Caco-2 (cell line): ENCODE results near the gene CORO2B. TPM values are rescaled to one million over a fixed set of nuclear protein-coding genes. Genes with fewer than 3 reads are reported as not detected.

ENCODE experiments used
- BruUV-seq: library from RNA; stranded (reverse); fragments of 400-500 nt; replicated peaks from 2 replicates; lab custom pipeline; 2021; lab: Mats Ljungman, UMichigan
- CTCF ChIA-PET: fragments of 300-600 bp; sonication (Branson Sonifier 250); formaldehyde crosslinking; loops from one replicate; lab custom pipeline; 2022; ENCODE audit warnings: antibody characterized with exemption; lab: Charles Lee
- POLR2A ChIA-PET: fragments of 300-600 bp; sonication (Branson Sonifier 250); formaldehyde crosslinking; loops from one replicate; lab custom pipeline; 2022; ENCODE audit warnings: antibody characterized with exemption; lab: Charles Lee
- DNase-seq, 2 experiments: peaks; one replicate each; pipeline versions ENCODE4 v3.0.0 to v3.0.0-alpha.2; 2020 to 2022
- H3K27me3 ChIP-seq: replicated peaks from 2 replicates; pipeline ENCODE4 v1.6.0; 2011; ENCODE audit warnings: low read length; ENCODE audit not compliant: control insufficient read depth, insufficient read depth
- H3K36me3 ChIP-seq: 2 replicates; pipeline ENCODE4 v1.5.1; 2011; ENCODE audit warnings: low read length; ENCODE audit not compliant: control insufficient read depth, insufficient read depth
- H3K4me1 ChIP-seq: fragments of 250-450 bp; sonication (Bioruptor Pico); 2 replicates; pipeline ENCODE4 v1.5.1; 2020; ENCODE audit warnings: mild to moderate bottlenecking
- H3K4me3 ChIP-seq: 2 replicates; pipeline ENCODE4 v1.5.1; 2011; ENCODE audit warnings: low read depth, mild to moderate bottlenecking, control low read depth, low read length
- H3K9me3 ChIP-seq: fragments of 250-450 bp; sonication (Bioruptor Pico); 2 replicates; pipeline ENCODE4 v1.5.1; 2020; ENCODE audit warnings: mild to moderate bottlenecking, moderate library complexity
- H3K27ac Mint-ChIP-seq: one replicate; pipeline ENCODE4 v1.8.0; 2022; ENCODE audit warnings: mixed read lengths; ENCODE audit not compliant: unreplicated experiment
- H3K27me3 Mint-ChIP-seq: one replicate; pipeline ENCODE4 v1.8.0; 2022; ENCODE audit warnings: mixed read lengths; ENCODE audit not compliant: insufficient read depth, unreplicated experiment
- H3K36me3 Mint-ChIP-seq: one replicate; pipeline ENCODE4 v1.8.0; 2022; ENCODE audit warnings: mild to moderate bottlenecking, mixed read lengths; ENCODE audit not compliant: insufficient read depth, unreplicated experiment
- H3K4me1 Mint-ChIP-seq: one replicate; pipeline ENCODE4 v1.8.0; 2022; ENCODE audit warnings: low read depth, mixed read lengths; ENCODE audit not compliant: unreplicated experiment
- H3K4me3 Mint-ChIP-seq: one replicate; pipeline ENCODE4 v1.8.0; 2022; ENCODE audit warnings: mild to moderate bottlenecking, moderate library complexity, mixed read lengths; ENCODE audit not compliant: unreplicated experiment
- H3K9me3 Mint-ChIP-seq: one replicate; pipeline ENCODE4 v1.8.0; 2022; ENCODE audit warnings: mixed read lengths; ENCODE audit not compliant: unreplicated experiment
- intact Hi-C: fragments of 100-400 bp; cut with micrococcal nuclease; formaldehyde crosslinking; loops from one replicate; pipeline ENCODE4 v1.10.0; 2022; ENCODE audit not compliant: unreplicated experiment
- total RNA-seq: library from RNA; stranded (reverse); gene quantifications from 2 replicates; pipeline ENCODE4 v1.2.3, GENCODE V29; 2022
- TF ChIP-seq, protein P1 (sequence below), 2 experiments: fragments of 200-600 bp in 1 of 2; IDR thresholded peaks; 1 replicate in 1 of 2; 2 replicates in 1 of 2; pipeline versions ENCODE4 v1.5.1 to v1.8.0; 2011 to 2022; ENCODE audit warnings: antibody characterized with exemption in 1 of 2, control low read depth in 1 of 2, inconsistent platforms in 1 of 2, low read depth in 1 of 2, low read length in 1 of 2, mild to moderate bottlenecking in 1 of 2, moderate library complexity in 1 of 2; ENCODE audit not compliant: insufficient read depth in 1 of 2, severe bottlenecking in 1 of 2, unreplicated experiment in 1 of 2

Gene CORO2B
- total RNA-seq, 1 experiment from 2014 or later, result 0.25 TPM

DNA sequence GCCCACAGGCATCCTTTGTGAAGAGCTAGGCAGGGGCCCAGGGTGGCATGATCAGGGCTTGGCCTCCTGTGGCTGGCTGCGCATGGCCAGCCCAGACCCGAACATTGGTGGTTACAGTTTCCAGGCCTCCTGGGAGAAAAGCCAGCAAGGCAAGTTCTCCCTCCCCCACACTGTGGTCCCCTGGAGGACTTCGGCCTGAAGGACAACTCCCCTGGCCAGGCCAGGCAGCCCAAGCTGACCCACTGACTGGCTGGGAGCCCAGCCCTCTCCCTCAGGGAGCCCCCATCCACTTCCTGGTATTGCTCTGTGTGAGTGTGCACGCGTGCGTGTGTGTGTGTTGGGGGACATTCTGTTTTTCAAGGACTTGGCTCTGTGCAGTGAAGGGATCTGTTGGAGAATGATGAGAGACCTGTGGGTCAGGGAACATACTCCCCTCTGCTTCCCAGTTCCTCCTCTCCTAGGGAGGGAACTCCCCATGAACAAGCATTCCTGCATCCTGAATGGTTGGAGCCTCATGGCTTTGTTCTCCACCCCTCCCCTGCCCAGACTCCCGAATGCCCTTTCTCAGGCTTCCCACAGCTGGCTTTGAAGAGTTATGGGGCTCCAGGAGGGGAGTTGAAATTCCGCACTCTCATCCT, 29.5 kb downstream of the CORO2B start:
- Mint-ChIP-seq H3K36me3 (no peaks in the 10 kb centered on the region), H3K9me3 (no peaks in the 10 kb centered on the region), H3K27me3 (peaks cover 3% of the 10 kb centered on the region), H3K27ac (peak overlapping the region; percentile 8), H3K4me3 (no peak overlapping the region), H3K4me1 (no peaks in the 10 kb centered on the region)
- TF ChIP-seq, protein P1, sequence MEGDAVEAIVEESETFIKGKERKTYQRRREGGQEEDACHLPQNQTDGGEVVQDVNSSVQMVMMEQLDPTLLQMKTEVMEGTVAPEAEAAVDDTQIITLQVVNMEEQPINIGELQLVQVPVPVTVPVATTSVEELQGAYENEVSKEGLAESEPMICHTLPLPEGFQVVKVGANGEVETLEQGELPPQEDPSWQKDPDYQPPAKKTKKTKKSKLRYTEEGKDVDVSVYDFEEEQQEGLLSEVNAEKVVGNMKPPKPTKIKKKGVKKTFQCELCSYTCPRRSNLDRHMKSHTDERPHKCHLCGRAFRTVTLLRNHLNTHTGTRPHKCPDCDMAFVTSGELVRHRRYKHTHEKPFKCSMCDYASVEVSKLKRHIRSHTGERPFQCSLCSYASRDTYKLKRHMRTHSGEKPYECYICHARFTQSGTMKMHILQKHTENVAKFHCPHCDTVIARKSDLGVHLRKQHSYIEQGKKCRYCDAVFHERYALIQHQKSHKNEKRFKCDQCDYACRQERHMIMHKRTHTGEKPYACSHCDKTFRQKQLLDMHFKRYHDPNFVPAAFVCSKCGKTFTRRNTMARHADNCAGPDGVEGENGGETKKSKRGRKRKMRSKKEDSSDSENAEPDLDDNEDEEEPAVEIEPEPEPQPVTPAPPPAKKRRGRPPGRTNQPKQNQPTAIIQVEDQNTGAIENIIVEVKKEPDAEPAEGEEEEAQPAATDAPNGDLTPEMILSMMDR (IDR thresholded peaks at IDR 0.05; ENCODE audit: insufficient read depth in 1 of 2, low read depth in 1 of 2, low read length in 1 of 2, severe bottlenecking in 1 of 2, unreplicated experiment in 1 of 2), result no peak
- DNase-seq, result no peak
- CTCF ChIA-PET, result no interaction called here
- Histone ChIP-seq H3K4me1 (no peaks in the 10 kb centered on the region), H3K4me3 (no peak overlapping the region), H3K9me3 (no peaks in the 10 kb centered on the region), H3K36me3 (no peaks in the 10 kb centered on the region), H3K27me3 (no peaks in the 10 kb centered on the region)
- intact Hi-C loops, result loop anchor here (5.0 kb wide), 1 partner anchor 534 kb away; no protein-coding TSS in a partner anchor
- BruUV-seq, result no TSS peak
- POLR2A ChIA-PET, result no interaction called here

DNA sequence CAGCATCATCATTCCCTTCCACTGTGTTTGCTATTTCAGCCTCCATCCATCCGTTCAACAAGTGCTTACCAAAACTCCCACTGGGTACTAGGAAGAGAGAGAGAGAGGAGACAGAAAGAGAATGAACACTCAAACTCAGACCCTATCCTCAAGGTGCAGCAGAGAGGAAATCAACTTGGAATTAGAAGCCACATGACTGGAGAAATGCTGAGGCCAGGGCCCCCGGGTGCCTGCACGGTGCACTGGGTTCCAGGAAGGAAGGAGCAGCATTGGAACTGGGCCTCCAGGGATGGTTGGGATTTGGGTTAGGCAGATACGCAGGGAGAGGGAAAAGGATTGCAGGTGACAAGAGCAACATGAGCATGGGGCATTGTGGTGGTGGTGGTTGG, 30.0 kb downstream of the CORO2B start:
- H3K4me3 Mint-ChIP-seq, result no peak overlapping the region
- CTCF ChIA-PET, result no interaction called here

DNA sequence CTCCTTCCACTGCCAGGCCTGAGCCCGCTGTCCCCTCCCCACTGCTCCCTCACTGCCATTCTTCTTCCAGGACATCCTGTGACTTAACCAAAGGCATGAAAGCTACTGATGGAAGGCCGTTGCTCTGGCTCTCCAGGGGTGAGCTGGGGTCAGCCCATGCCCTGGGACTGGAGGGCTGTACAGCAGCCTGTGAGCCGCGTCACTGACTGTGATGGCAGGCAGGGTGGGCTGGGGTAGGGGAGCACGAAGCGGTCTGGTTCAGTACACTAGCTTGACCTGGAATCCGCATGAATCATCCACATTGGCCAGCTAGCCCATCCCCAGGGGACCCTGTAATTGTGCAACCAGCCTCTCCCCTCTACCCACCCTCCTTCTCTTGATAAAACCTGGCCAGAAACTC, 30.8 kb downstream of the CORO2B start:
- POLR2A ChIA-PET, result no interaction called here
- Histone ChIP-seq H3K9me3 (no peaks in the 10 kb centered on the region), H3K27me3 (no peaks in the 10 kb centered on the region), H3K4me1 (no peaks in the 10 kb centered on the region), H3K36me3 (no peaks in the 10 kb centered on the region), H3K4me3 (no peak overlapping the region)
- Mint-ChIP-seq H3K36me3 (no peaks in the 10 kb centered on the region), H3K9me3 (no peaks in the 10 kb centered on the region), H3K27ac (no peak overlapping the region), H3K4me3 (no peak overlapping the region), H3K27me3 (peaks cover 3% of the 10 kb centered on the region), H3K4me1 (no peaks in the 10 kb centered on the region)
- intact Hi-C loops, result loop anchor here (5.0 kb wide), 1 partner anchor 533 kb away; no protein-coding TSS in a partner anchor
- DNase-seq, result no peak
- CTCF ChIA-PET, result no interaction called here
- no TSS peak for BruUV-seq
- TF ChIP-seq, protein P1 (IDR thresholded peaks at IDR 0.05; ENCODE audit: insufficient read depth in 1 of 2, low read depth in 1 of 2, low read length in 1 of 2, severe bottlenecking in 1 of 2, unreplicated experiment in 1 of 2), result no peak

More for the DNA sequence above, 30.0 kb downstream of the CORO2B start:
- POLR2A ChIA-PET, result no interaction called here
- no peaks in the 10 kb centered on the region for H3K36me3 Mint-ChIP-seq
- Histone ChIP-seq H3K36me3 (no peaks in the 10 kb centered on the region), H3K4me1 (no peaks in the 10 kb centered on the region), H3K9me3 (no peaks in the 10 kb centered on the region), H3K4me3 (no peak overlapping the region), H3K27me3 (no peaks in the 10 kb centered on the region)
- peak overlapping the region; percentile 8 for H3K27ac Mint-ChIP-seq
- peaks cover 3% of the 10 kb centered on the region for H3K27me3 Mint-ChIP-seq
- intact Hi-C loops, result loop anchor here (5.0 kb wide), 1 partner anchor 533 kb away; no protein-coding TSS in a partner anchor
- BruUV-seq, result no TSS peak
- TF ChIP-seq, protein P1 (IDR thresholded peaks at IDR 0.05; ENCODE audit: insufficient read depth in 1 of 2, low read depth in 1 of 2, low read length in 1 of 2, severe bottlenecking in 1 of 2, unreplicated experiment in 1 of 2), result no peak
- no peaks in the 10 kb centered on the region for H3K9me3 Mint-ChIP-seq
- no peaks in the 10 kb centered on the region for H3K4me1 Mint-ChIP-seq
- no peak for DNase-seq
